Measurements from ENCODE around the gene EPS8L3.

DNA sequence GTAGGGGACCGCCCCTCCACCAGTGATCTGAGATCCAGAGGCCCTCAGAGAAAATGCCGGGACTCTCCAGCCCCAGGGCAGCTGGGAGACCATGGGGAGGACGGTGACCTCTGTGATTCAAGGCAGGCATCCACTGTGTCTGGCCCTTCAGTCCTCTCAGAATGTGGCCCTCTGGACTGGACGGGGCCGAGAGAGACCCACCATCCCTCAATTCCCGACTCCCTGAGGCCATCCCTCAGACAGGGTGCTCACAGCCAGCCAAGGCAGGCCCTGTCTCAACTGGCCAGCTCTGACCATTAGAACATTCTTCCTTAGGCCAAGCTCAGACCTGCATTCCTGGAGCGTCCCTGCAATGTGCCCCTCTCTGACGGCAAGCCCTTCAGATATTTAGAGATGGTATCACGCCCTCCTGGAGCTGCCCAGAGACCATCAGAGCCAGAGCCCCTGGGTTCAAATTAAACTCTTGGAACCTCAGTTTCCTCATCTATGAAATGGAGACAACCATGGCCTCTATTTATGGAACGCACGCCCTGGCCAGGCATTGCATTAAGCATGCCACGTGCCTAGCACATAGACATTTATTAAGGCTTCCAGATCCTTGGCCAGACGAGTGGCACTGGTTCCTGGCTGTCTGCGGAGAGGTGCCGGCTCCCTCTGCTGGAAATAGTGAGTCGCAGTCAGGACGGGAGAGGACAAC lies 9.6 kb upstream of the EPS8L3 start:
- TF ChIP-seq CTCF (IDR thresholded peaks at IDR 0.05) (peak in 5 of 6 experiments; percentile 84 to 97 (median 93)), POLR2A (IDR thresholded peaks at IDR 0.05) (no peak)

Measured in esophagus squamous epithelium (tissue), 4 donors.